ENCODE data around the gene HAL. TPM values are rescaled to one million over a fixed set of nuclear protein-coding genes. Genes with fewer than 3 reads are reported as not detected.

The HAL gene
- total and polyA plus RNA-seq, 10 of the 15 experiments (the other 5 are each of a cell fraction or from before 2014, with no cell fraction given): 0.04 to 0.45 (median 0.13) TPM; not detected in 1

DNA sequence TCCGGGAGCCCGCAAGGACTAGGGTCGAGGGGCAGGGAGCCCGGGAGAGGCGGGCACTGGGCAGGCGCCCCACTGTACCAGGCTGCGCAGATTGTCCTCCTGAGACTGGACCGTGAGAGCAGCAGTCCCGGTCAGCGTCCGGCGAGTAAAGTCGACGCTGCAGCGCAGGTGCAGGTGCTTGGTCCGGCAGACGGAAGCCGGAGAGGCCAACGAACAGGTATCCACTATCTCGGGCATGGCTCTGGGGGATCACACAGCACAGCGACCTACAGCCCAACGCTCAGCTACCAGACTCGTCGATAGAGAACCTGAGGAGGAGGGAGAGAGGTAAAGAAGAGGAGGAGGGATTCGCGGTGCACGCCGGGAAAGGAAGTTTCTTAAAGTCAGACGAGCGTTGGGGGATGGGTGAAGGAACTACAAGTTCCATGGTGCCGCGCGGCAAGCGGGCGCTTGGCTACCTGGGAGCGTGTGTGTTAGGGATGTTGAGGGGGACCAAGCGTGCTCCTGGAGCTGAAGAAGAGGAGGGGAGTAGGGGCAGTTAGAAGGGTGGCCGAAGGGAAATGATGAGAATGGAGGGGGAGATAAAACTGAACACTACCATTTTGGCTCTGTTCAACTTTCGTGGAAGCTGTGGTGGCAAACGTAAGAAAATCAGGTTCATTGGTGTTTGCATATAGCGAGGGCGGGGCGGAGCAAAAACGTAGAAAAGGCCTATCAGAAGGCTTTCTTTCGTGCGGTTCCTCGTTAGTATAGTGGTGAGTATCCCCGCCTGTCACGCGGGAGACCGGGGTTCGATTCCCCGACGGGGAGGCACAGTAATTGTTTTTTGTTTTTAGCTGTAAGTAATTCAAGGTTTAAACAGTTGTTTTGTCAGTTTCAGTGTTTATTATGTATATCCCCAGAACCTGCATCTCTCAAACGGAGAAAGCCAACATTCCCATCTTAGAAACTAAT is 39.4 kb upstream of the HAL start, which contains the start of gene LTA4H (continued):
- TF ChIP-seq, protein P1, sequence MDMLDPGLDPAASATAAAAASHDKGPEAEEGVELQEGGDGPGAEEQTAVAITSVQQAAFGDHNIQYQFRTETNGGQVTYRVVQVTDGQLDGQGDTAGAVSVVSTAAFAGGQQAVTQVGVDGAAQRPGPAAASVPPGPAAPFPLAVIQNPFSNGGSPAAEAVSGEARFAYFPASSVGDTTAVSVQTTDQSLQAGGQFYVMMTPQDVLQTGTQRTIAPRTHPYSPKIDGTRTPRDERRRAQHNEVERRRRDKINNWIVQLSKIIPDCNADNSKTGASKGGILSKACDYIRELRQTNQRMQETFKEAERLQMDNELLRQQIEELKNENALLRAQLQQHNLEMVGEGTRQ (IDR thresholded peaks at IDR 0.05; ENCODE audit: borderline replicate concordance, low read depth, low read length): no peak
- no peak for TF ChIP-seq JUNB (IDR thresholded peaks at IDR 0.05)
- no peak for TF ChIP-seq YBX1 (IDR thresholded peaks at IDR 0.05)
- peak; percentile 94 for TF ChIP-seq STAT1 (conservative IDR thresholded peaks at IDR 0.05)
- no peak for TF ChIP-seq JUND (IDR thresholded peaks at IDR 0.05; ENCODE audit: low read depth, low read length)
- TF ChIP-seq, protein P2, sequence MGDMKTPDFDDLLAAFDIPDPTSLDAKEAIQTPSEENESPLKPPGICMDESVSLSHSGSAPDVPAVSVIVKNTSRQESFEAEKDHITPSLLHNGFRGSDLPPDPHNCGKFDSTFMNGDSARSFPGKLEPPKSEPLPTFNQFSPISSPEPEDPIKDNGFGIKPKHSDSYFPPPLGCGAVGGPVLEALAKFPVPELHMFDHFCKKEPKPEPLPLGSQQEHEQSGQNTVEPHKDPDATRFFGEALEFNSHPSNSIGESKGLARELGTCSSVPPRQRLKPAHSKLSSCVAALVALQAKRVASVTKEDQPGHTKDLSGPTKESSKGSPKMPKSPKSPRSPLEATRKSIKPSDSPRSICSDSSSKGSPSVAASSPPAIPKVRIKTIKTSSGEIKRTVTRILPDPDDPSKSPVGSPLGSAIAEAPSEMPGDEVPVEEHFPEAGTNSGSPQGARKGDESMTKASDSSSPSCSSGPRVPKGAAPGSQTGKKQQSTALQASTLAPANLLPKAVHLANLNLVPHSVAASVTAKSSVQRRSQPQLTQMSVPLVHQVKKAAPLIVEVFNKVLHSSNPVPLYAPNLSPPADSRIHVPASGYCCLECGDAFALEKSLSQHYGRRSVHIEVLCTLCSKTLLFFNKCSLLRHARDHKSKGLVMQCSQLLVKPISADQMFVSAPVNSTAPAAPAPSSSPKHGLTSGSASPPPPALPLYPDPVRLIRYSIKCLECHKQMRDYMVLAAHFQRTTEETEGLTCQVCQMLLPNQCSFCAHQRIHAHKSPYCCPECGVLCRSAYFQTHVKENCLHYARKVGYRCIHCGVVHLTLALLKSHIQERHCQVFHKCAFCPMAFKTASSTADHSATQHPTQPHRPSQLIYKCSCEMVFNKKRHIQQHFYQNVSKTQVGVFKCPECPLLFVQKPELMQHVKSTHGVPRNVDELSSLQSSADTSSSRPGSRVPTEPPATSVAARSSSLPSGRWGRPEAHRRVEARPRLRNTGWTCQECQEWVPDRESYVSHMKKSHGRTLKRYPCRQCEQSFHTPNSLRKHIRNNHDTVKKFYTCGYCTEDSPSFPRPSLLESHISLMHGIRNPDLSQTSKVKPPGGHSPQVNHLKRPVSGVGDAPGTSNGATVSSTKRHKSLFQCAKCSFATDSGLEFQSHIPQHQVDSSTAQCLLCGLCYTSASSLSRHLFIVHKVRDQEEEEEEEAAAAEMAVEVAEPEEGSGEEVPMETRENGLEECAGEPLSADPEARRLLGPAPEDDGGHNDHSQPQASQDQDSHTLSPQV (IDR thresholded peaks at IDR 0.05): no peak
- no peak for TF ChIP-seq EZH2 (IDR thresholded peaks at IDR 0.05; ENCODE audit: borderline replicate concordance, control insufficient read depth, low read depth, low read length)
- TF ChIP-seq BCL11A (IDR thresholded peaks at IDR 0.05; ENCODE audit: low read depth, low read length): no peak
- TF ChIP-seq SIX5 (IDR thresholded peaks at IDR 0.05; ENCODE audit: low read depth, low read length, severe bottlenecking): peak; percentile 96
- no peak for TF ChIP-seq SIN3A (IDR thresholded peaks at IDR 0.05; ENCODE audit: low read depth, low read length)
- 0 out of 2 replicates have a peak, but pooled peaks have one; percentile 54 for TF ChIP-seq RCOR1 (conservative IDR thresholded peaks at IDR 0.05; ENCODE audit: low read depth, low read length)
- TF ChIP-seq IKZF2 (IDR thresholded peaks at IDR 0.05): peak in 1 of 2 experiments; percentile 65; a peak in 2 of 4 replicates
- TF ChIP-seq, protein P3, sequence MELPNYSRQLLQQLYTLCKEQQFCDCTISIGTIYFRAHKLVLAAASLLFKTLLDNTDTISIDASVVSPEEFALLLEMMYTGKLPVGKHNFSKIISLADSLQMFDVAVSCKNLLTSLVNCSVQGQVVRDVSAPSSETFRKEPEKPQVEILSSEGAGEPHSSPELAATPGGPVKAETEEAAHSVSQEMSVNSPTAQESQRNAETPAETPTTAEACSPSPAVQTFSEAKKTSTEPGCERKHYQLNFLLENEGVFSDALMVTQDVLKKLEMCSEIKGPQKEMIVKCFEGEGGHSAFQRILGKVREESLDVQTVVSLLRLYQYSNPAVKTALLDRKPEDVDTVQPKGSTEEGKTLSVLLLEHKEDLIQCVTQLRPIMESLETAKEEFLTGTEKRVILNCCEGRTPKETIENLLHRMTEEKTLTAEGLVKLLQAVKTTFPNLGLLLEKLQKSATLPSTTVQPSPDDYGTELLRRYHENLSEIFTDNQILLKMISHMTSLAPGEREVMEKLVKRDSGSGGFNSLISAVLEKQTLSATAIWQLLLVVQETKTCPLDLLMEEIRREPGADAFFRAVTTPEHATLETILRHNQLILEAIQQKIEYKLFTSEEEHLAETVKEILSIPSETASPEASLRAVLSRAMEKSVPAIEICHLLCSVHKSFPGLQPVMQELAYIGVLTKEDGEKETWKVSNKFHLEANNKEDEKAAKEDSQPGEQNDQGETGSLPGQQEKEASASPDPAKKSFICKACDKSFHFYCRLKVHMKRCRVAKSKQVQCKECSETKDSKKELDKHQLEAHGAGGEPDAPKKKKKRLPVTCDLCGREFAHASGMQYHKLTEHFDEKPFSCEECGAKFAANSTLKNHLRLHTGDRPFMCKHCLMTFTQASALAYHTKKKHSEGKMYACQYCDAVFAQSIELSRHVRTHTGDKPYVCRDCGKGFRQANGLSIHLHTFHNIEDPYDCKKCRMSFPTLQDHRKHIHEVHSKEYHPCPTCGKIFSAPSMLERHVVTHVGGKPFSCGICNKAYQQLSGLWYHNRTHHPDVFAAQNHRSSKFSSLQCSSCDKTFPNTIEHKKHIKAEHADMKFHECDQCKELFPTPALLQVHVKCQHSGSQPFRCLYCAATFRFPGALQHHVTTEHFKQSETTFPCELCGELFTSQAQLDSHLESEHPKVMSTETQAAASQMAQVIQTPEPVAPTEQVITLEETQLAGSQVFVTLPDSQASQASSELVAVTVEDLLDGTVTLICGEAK (IDR thresholded peaks at IDR 0.05; ENCODE audit: borderline replicate concordance): peak; percentile 89
- TF ChIP-seq SP1 (IDR thresholded peaks at IDR 0.05; ENCODE audit: low read depth, low read length): no peak
- peak; percentile 67; the same call in 1 of the 2 replicates for TF ChIP-seq GABPA (IDR thresholded peaks at IDR 0.05; ENCODE audit: low read depth)
- peak; percentile 51; the same call in 1 of the 2 replicates for TF ChIP-seq MTA2 (IDR thresholded peaks at IDR 0.05; ENCODE audit: low read depth)
- TF ChIP-seq, protein P4, sequence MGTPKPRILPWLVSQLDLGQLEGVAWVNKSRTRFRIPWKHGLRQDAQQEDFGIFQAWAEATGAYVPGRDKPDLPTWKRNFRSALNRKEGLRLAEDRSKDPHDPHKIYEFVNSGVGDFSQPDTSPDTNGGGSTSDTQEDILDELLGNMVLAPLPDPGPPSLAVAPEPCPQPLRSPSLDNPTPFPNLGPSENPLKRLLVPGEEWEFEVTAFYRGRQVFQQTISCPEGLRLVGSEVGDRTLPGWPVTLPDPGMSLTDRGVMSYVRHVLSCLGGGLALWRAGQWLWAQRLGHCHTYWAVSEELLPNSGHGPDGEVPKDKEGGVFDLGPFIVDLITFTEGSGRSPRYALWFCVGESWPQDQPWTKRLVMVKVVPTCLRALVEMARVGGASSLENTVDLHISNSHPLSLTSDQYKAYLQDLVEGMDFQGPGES (IDR thresholded peaks at IDR 0.05): no peak
- TF ChIP-seq NFYB (IDR thresholded peaks at IDR 0.05; ENCODE audit: insufficient read depth, low read depth, low read length): no peak
- TF ChIP-seq SUPT20H (IDR thresholded peaks at IDR 0.05; ENCODE audit: borderline replicate concordance, control insufficient read depth, low read depth, low read length): no peak

All from GM12878 (cell line).